ENCODE data around the gene POPDC3. TPM values are rescaled to one million over a fixed set of nuclear protein-coding genes. Genes with fewer than 3 reads are reported as not detected.

POPDC3 gene
- total and polyA plus RNA-seq, 5 donors from 2014 or later, result not detected

GRCh38 chr6:105108631-105109262, 71.1 kb downstream of the POPDC3 start:
- Mint-ChIP-seq H3K4me3 (no peak overlapping the region), H3K4me1 (no peaks in the 10 kb centered on the region), H3K9me3 (no peaks in the 10 kb centered on the region), H3K36me3 (no peaks in the 10 kb centered on the region), H3K27me3 (peaks cover 43% of the 10 kb centered on the region), H3K27ac (no peak overlapping the region)
- no peak for ATAC-seq (ENCODE audit: low read depth in 2 of 2)
- H3K9me3 ChIP-seq (ENCODE audit: control insufficient read depth in 2 of 2, low read length in 2 of 2), result no peaks in the 10 kb centered on the region
- H3K27ac ChIP-seq (ENCODE audit: insufficient read depth, low read length, poor library complexity, severe bottlenecking), result no peak overlapping the region
- no peaks in the 10 kb centered on the region for H3K36me3 ChIP-seq (ENCODE audit: control insufficient read depth, insufficient read depth, low read length)
- H3K4me1 ChIP-seq (ENCODE audit: control insufficient read depth, insufficient read depth, low read length, poor library complexity, severe bottlenecking), result no peaks in the 10 kb centered on the region
- H3K27me3 ChIP-seq (ENCODE audit: control insufficient read depth, insufficient read depth, low read length), result peaks cover 5% of the 10 kb centered on the region
- no peak overlapping the region for H3K4me3 ChIP-seq (ENCODE audit: low read depth, low read length)
- DNase-seq, result no peak

Other genes with a start within 250 kb of the POPDC3 start
- not detected for gene LIN28B, start 222.9 kb downstream of the POPDC3 start, total RNA-seq
- not detected for gene LIN28B, start 222.9 kb downstream of the POPDC3 start, polyA plus RNA-seq
- 33.8 TPM for gene PREP, start 223.1 kb upstream of the POPDC3 start, total RNA-seq
- gene PREP, start 223.1 kb upstream of the POPDC3 start, polyA plus RNA-seq, result 10 to 100 TPM; 40.8 to 49.7 (median 41.8) TPM

Measured in CD4-positive, CD25-positive, alpha-beta regulatory T cell (primary cell).